Measurements from ENCODE around the gene FNDC3B.

FNDC3B gene

DNA sequence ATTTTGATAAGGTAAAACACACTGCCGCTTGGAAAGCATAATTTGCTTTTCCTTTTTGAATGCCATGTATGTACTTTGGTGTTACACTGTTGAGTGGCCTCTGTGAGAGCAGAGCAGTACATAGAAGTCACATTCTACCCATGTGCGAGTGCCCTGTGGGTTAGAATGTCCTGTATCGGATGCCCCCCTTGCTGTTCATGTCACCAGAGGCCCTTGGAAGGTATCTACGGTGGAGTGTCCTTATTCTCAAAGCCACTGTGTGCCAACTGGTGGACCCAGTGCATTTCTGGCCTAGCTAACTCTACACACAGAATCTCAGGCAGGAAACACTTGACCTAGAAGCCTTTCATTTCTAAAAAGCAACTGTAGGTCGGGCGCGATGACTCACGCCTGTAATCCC is 271.8 kb downstream of the FNDC3B start:
- Mint-ChIP-seq H3K4me1 (peaks cover 4% of the 10 kb centered on the region), H3K27me3 (no peaks in the 10 kb centered on the region), H3K9me3 (no peaks in the 10 kb centered on the region), H3K4me3 (no peak overlapping the region), H3K27ac (no peak overlapping the region)
- no peak for ATAC-seq
- no peak for DNase-seq

DNA sequence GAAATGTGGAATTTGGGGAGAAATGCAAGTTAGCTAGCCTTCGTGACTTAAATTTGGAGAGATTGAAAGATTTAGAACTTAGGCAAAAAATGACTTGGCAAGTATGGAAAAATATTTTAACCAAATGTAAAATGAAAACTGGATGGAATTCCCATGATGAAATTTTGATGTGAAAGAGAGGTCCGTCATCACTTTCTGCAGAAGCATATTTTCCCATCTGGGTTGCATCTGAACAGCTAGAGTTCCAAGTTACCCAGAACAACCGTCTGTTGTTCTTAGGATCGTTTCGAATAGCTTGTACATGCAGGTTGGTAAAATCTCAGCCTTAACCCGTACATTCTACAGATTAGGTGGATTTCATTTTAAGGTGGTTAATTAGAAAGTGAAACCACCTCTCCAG is 272.6 kb downstream of the FNDC3B start:
- DNase-seq: no peak
- Mint-ChIP-seq H3K27ac (no peak overlapping the region), H3K9me3 (no peaks in the 10 kb centered on the region), H3K4me3 (no peak overlapping the region), H3K4me1 (peaks cover 4% of the 10 kb centered on the region), H3K27me3 (no peaks in the 10 kb centered on the region)
- no peak for ATAC-seq

DNA sequence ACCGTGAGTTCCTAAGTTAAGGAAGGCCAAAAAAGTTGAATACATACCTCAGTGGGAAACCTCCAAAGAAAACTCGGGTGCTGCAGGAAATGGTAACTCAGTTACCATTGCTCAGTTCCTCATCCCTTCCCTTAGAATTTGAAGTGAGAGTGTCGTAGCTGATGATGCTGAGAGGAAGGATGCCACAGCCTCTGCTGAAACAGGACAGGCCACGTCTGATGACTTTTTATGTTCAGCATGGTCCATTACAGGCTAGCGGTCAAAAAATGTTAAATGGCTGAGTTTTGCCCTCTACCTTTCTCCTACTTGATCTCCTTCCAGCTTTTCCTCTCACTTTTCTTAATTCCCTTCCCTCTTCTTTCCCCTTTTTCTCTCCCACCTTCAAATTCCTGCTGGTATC is 273.3 kb downstream of the FNDC3B start:
- DNase-seq (no peak), ATAC-seq (no peak)
- no peaks in the 10 kb centered on the region for H3K27me3 Mint-ChIP-seq
- peaks cover 5% of the 10 kb centered on the region for H3K4me1 Mint-ChIP-seq
- H3K27ac Mint-ChIP-seq: no peak overlapping the region
- H3K4me3 Mint-ChIP-seq: no peak overlapping the region
- H3K9me3 Mint-ChIP-seq: no peaks in the 10 kb centered on the region

DNA sequence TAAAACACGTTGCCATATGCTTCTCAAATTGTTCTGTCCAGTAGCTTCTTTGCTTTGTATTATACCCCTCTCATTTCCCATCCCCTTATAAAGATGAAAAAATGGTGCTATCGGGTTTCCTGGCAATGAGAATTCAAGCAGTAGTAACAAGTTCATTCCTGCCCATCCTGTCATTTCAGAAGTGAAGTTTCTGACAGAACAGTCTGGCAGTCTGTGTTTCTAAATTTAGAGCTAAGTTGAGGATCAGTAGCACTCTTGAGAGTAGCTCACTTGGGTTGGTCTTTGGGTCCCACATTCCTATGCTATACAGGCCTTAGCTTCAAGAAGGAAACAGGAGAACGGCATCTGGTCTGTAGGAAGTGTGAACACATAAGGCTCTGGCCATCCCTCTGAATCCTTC is 274.3 kb downstream of the FNDC3B start:
- no peaks in the 10 kb centered on the region for H3K9me3 Mint-ChIP-seq
- no peak for DNase-seq
- no peak overlapping the region for H3K4me3 Mint-ChIP-seq
- no peak for ATAC-seq
- peaks cover 11% of the 10 kb centered on the region for H3K4me1 Mint-ChIP-seq
- no peak overlapping the region for H3K27ac Mint-ChIP-seq
- H3K27me3 Mint-ChIP-seq: no peaks in the 10 kb centered on the region

DNA sequence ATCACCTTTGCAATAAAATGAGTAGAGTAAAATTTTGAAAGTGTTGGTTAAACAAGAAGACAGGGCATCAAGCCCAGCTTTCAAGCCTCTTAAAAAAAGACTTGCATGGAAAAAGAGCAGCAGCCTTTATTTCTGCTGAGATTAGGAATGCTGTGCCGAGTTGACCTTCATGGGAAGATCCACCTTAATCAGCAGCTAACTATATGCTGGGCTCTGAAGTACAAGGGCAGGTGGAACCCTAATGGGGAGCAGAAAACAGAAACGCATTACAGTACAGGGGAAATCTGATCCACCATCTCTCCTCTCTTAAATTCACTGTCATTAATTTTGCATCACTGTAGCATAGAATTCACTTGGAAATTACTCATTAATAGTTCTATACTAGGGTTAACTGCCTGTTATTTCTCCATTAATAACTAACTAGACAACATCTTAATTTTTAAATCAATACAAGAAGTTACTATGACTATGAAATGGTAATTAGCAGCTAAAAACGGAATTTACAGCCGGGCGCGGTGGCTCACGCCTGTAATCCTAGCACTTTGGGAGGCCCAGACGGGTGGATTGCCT is 275.3 kb downstream of the FNDC3B start:
- no peaks in the 10 kb centered on the region for H3K27me3 Mint-ChIP-seq
- no peaks in the 10 kb centered on the region for H3K9me3 Mint-ChIP-seq
- peaks cover 11% of the 10 kb centered on the region for H3K4me1 Mint-ChIP-seq
- no peak overlapping the region for H3K4me3 Mint-ChIP-seq
- no peak for ATAC-seq
- no peak overlapping the region for H3K27ac Mint-ChIP-seq
- DNase-seq: no peak

DNA sequence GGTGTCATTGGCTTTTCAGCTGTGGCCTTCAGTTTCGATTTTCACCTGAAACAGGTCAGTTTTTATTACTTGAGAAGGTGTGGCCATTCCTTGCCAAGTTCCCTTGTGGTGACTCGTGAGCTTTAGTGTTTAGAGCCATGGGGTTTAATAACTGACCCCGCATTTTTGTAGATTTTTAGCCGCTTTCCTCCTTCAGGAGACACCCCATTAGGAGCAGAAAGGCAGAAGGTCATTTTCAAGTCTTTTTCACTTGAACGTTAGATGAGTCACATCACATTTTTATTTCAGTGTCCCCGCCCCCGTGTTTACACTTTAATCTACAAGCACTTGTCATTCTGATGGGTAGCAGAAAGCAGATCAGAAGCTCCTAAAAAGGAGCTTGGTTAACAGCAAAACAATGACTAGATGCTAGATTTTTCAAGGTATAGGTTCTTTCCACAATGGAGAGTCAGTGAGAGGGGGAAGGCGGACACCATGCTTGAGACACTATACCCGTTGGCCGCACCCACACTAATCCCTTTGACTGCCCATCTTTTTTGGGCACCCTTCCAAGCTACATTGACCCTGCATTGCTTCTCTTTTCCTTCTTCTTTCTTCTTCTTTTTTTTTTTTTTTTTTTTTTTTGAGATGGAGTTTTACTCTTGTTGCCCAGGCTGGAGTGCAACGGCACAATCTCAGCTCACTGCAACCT is 276.2 kb downstream of the FNDC3B start:
- Mint-ChIP-seq H3K4me1 (peaks cover 11% of the 10 kb centered on the region), H3K9me3 (no peaks in the 10 kb centered on the region), H3K4me3 (no peak overlapping the region), H3K27ac (no peak overlapping the region), H3K27me3 (no peaks in the 10 kb centered on the region)
- DNase-seq (no peak), ATAC-seq (no peak)

DNA sequence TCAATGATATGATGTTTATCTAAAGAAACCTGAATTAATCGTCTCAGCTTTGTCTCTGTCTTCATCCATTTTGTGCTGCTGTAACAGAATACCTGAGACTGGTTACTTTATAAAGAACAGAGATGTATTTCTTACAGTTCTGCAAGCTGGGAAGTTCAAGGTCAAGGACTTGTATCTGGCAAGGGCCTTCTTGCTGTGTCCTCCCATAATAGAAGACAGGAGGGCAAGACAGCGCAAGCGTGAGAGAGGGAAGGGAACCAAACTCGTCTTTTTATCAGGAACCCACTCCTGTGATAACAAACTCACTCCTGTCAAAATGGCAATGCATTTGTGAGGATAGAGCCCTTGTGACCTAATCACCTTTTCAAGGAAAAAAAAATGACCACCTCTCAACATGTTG is 277.4 kb downstream of the FNDC3B start:
- no peak overlapping the region for H3K4me3 Mint-ChIP-seq
- H3K27ac Mint-ChIP-seq: no peak overlapping the region
- H3K4me1 Mint-ChIP-seq: peaks cover 11% of the 10 kb centered on the region
- DNase-seq (no peak), ATAC-seq (no peak)
- H3K9me3 Mint-ChIP-seq: no peaks in the 10 kb centered on the region
- H3K27me3 Mint-ChIP-seq: no peaks in the 10 kb centered on the region

DNA sequence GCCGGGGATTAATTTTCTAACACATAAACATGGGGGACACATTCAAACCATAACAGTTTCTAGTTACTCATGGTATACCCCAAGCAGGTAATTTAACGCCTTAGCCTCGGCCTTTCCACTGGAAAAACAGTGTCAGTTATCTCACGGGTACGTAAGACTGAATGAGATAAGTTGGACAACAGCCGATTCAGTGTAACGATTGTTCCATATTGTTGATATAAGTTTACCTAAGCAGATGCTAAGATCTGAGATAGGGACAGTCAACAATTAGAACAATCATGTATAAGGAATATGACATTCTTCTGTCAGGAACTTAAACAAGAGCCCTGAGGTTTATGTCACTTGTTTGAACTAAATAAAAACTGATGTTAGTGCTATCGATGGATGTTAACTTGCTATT is 278.1 kb downstream of the FNDC3B start:
- no peak overlapping the region for H3K4me3 Mint-ChIP-seq
- H3K27me3 Mint-ChIP-seq: no peaks in the 10 kb centered on the region
- H3K27ac Mint-ChIP-seq: no peak overlapping the region
- no peaks in the 10 kb centered on the region for H3K9me3 Mint-ChIP-seq
- peaks cover 11% of the 10 kb centered on the region for H3K4me1 Mint-ChIP-seq
- ATAC-seq: no peak
- no peak for DNase-seq

DNA sequence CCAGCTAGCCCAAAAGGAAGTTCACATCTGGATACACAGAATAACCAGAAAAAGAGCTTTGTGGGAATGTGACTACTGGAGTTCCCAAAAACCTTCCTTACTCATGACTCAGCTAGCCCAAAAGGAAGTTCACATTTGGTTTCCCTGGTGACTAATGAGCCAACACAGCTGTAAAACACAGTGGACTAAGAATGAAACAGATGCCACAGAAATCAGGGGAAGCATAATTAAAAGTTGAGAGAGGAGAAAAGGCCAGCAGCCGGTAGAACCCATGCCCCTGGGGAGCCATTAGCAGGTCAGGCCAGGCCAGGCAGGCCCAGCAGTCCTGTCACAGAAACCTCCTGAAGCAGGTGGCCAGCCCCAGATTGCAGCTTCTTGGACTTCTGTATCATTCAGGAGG is 278.6 kb downstream of the FNDC3B start:
- Mint-ChIP-seq H3K27ac (peak overlapping the region in 1 of 2 donors; percentile 74), H3K4me3 (no peak overlapping the region), H3K4me1 (peaks cover 11% of the 10 kb centered on the region), H3K9me3 (no peaks in the 10 kb centered on the region), H3K27me3 (no peaks in the 10 kb centered on the region)
- DNase-seq: no peak
- ATAC-seq: no peak

DNA sequence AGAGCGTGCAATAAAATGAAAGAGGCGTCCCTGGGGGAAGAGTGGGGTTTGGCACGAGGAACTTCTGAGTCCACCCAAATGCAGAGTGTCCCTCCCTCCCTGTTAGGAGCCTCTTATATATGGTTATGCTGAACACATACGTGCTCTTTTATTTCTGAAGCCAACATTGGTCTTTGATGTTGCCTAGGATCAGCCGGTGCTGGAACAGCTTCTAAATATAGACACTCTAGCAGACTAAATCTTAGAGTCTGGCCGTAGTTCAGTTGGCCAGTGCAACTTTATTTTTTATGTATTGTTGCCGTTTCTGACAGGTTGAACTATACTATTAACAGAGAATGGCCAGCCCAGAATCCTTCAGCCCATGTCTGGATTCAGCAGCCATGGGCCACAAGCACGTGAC is 280.2 kb downstream of the FNDC3B start:
- Mint-ChIP-seq H3K4me3 (no peak overlapping the region), H3K27me3 (no peaks in the 10 kb centered on the region), H3K4me1 (peaks cover 19% of the 10 kb centered on the region), H3K9me3 (no peaks in the 10 kb centered on the region), H3K27ac (peak overlapping the region in 1 of 2 donors; percentile 28)
- no peak for DNase-seq
- no peak for ATAC-seq

DNA sequence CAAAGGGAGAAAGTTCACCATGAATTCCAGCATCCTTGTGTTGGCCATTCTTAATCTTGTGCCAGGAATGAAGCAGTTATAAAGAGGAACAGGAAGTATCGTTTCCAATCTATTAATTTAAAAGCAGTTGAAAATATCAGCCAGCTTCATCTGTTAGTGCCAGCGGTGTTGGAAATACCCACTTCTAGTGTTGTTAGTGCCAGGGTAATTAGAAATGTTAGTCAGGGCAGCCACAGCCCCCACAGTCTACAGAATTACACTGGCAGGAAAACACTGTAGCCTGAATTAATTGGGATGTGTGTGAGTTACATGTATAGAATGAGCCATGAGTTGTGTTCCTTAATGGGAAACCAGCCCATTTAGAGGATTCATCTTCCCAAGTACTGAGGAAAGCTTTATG is 281.1 kb downstream of the FNDC3B start:
- DNase-seq (no peak), ATAC-seq (no peak)
- H3K27ac Mint-ChIP-seq: no peak overlapping the region
- H3K4me1 Mint-ChIP-seq: peaks cover 17% of the 10 kb centered on the region
- no peak overlapping the region for H3K4me3 Mint-ChIP-seq
- no peaks in the 10 kb centered on the region for H3K9me3 Mint-ChIP-seq
- H3K27me3 Mint-ChIP-seq: no peaks in the 10 kb centered on the region

DNA sequence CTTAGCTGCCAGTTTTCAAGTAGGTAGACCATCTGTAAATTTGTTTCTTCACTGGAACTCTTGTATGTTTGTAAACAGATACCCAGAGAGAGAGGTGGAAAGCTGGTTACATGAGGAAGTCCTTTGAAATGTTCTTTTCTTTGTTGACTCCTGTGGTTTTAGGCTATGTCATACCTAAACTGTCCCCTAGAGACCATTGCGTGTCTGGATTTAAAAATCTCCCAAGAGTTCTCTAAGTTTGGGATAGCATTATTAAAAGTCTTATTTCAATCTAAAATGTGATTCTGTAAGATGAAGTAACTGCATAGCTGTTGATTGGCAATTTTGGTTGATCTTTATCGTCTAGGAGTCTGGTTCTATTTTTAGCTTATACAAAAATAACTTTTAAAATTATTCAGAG is 281.7 kb downstream of the FNDC3B start:
- Mint-ChIP-seq H3K27me3 (no peaks in the 10 kb centered on the region), H3K4me1 (peaks cover 15% of the 10 kb centered on the region), H3K27ac (no peak overlapping the region), H3K4me3 (no peak overlapping the region), H3K9me3 (no peaks in the 10 kb centered on the region)
- ATAC-seq: no peak
- no peak for DNase-seq

DNA sequence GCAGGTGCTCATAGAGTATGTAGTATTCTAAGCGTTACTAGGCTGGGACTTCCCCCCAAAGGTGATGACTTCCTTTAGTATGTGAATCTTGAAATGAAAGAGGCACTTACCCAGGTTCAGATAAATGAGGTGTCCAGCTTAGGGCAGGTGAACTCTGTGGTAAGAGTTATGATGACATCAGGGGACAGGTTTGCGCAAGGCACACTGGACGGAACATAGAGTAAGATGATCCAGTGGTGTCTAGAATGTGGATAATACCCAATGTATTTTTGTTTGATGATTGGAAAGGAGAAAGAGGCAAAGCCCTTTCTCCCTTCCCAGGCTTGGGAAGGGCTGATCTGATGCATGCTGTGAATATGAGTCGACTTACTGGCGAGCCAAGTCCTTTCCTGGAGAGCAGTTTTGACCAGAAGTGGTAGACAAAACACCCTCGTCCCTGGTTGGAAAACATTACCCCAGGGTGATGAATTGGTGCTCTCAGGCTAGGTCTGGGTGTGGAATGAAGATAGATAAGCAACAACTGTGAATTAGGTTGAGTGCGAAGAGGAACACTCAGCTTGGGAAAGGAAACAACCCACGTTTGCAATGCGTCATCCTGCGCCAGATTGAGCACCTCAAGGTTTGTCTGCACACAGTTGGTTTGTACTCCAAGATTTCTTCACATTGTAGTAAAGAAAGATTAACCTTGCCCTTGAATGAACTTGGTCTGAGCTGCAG is 284.7 kb downstream of the FNDC3B start:
- ATAC-seq: peak; percentile 92
- H3K27ac Mint-ChIP-seq: peak overlapping the region; percentile 29 to 66
- H3K27me3 Mint-ChIP-seq: no peaks in the 10 kb centered on the region
- peak in 1 of 2 donors; percentile 26 for DNase-seq
- H3K4me3 Mint-ChIP-seq: no peak overlapping the region
- H3K4me1 Mint-ChIP-seq: peaks cover 8% of the 10 kb centered on the region
- no peaks in the 10 kb centered on the region for H3K9me3 Mint-ChIP-seq

DNA sequence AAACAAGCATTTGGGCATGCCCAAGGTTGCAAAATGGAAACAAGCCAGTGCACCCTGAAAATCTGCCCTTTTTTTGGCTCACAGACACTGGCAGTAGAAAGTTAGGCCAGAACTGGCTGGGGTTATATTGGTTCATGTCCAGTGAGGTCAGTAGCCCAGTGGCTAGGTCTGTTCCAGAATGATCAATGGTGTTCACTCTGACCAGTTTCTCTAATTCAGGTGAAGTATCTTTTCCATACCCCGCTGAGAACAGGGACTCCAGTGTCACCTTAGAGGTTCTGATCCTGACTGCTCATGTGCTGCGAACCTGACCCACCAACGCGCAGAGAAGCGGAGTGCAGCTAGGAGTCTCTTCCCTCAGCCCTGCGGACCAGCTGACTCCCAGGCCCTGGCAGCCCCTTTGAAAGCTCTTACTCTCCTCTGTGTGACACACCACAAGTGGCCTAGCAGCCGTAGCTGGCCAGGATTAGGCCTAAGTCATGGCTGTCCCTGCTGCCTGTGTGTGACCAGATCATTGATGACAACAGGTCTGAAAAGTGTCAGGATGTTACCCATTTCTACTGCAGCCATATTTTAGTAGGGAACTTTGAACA is 285.3 kb downstream of the FNDC3B start:
- no peak overlapping the region for H3K27ac Mint-ChIP-seq
- H3K4me1 Mint-ChIP-seq: peaks cover 8% of the 10 kb centered on the region
- no peaks in the 10 kb centered on the region for H3K27me3 Mint-ChIP-seq
- H3K4me3 Mint-ChIP-seq: no peak overlapping the region
- no peak for ATAC-seq
- no peak for DNase-seq
- H3K9me3 Mint-ChIP-seq: no peaks in the 10 kb centered on the region

DNA sequence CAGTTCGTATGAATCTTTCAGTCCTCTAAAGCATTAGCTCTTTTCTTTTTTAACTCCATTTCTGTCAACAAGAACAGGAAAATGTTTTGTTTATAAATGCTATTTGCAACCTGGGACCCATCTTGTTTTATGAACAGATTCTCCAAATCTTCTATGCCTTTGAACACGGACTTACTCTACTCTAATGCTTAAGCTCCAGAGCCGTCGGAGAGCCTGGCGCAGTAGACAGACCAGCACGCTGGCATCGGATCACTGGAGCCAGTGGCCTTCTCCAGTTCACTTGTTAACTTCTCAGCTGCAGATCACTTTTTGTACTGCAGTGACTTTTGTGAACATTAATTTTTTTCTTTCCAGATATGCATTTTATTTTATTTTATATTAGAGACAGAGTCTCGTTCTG is 286.1 kb downstream of the FNDC3B start:
- ATAC-seq (no peak), DNase-seq (no peak)
- Mint-ChIP-seq H3K9me3 (no peaks in the 10 kb centered on the region), H3K27me3 (no peaks in the 10 kb centered on the region), H3K4me1 (peaks cover 8% of the 10 kb centered on the region), H3K27ac (peak overlapping the region in 1 of 2 donors; percentile 79), H3K4me3 (no peak overlapping the region)

DNA sequence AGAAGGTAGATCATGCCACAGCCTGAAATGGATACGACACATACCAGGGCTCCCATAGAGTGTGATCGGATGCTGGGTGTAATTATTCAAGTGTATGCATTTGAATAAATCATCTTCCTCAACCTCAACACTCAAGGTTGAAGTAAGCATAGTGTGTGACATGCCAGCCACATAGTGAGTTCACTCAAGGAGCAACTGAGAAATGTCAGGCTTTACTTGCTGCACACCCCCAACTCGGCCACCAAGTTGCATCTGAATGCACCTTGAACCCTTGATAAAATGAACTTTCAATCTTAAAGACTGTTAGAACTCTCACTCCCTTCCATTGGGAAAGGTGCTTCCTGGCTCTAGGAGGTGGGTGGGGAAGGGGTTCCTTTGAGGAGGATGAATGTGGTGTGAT is 287.6 kb downstream of the FNDC3B start:
- Mint-ChIP-seq H3K9me3 (no peaks in the 10 kb centered on the region), H3K27me3 (no peaks in the 10 kb centered on the region), H3K27ac (peak overlapping the region in 1 of 2 donors; percentile 32), H3K4me1 (peaks cover 8% of the 10 kb centered on the region), H3K4me3 (no peak overlapping the region)
- ATAC-seq: no peak
- no peak for DNase-seq

Data from stimulated activated naive CD8-positive, alpha-beta T cell treated with anti-CD3 and anti-CD28 coated beads, Interleukin-15, amount 100 ng/mL, for 72 hours (primary cell).